H1 (cell line): ENCODE measurements around the gene RAB25. TPM values are rescaled to one million over a fixed set of nuclear protein-coding genes. Genes with fewer than 3 reads are reported as not detected.

Experiments
- ATF3 ChIP-seq: IDR thresholded peaks from 2 replicates; pipeline ENCODE4 v1.6.1; 2011; ENCODE audit warnings: low read depth, mild to moderate bottlenecking, low read length; ENCODE audit not compliant: insufficient read depth
- CHD1 ChIP-seq: IDR thresholded peaks from 2 replicates; pipeline ENCODE4 v1.6.1; 2012; ENCODE audit warnings: low read depth, low read length, improper control_type of control experiment
- MAX ChIP-seq: IDR thresholded peaks from 2 replicates; pipeline ENCODE4 v1.6.1; 2012; ENCODE audit warnings: inconsistent platforms
- SAP30 ChIP-seq: fragments of 300-600 bp; sonication (generic); IDR thresholded peaks from 2 replicates; pipeline ENCODE4 v1.7.1; 2012; ENCODE audit warnings: low read length, moderate library complexity, mild to moderate bottlenecking, inconsistent platforms; ENCODE audit not compliant: insufficient read depth, insufficient replicate concordance
- USF2 ChIP-seq: IDR thresholded peaks from 2 replicates; pipeline ENCODE4 v1.6.1; 2011; ENCODE audit warnings: low read length, improper control_type of control experiment
- polyA plus RNA-seq, 7 experiments: library from polyadenylated mRNA; depleted of rRNA in 3 of 7; stranded (reverse) in 5 of 7; unstranded in 2 of 7; fragments of >200 nt in 5 of 7; fragments of 200-250 nt in 2 of 7; gene quantifications; 1 replicate in 5 of 7; 2 replicates in 1 of 7; 4 replicates in 1 of 7; pipeline versions ENCODE4 v1.2.1 to v1.2.3, GENCODE V29; 2011 to 2013; ENCODE audit warnings: missing spikeins in 2 of 7, mixed read lengths in 2 of 7
- total RNA-seq: library from RNA; stranded (reverse); fragmentation: NEBNext Ultra II Directional; extraction: Animal tissue kit (Norgen Biotek cat#: 25700); gene quantifications from 2 replicates; pipeline ENCODE4 v1.2.1, GENCODE V29; 2021

The RAB25 gene
- total and polyA plus RNA-seq, 2 of the 8 experiments (the other 6 are each of a cell fraction or from before 2014, with no cell fraction given), result 34.8 to 98.2 TPM

GRCh38 chr1:156065212-156065611 is 4.3 kb downstream of the RAB25 start (continued):
- TF ChIP-seq CHD1, result no peak
- no peak for TF ChIP-seq USF2
- no peak for TF ChIP-seq ATF3
- no peak for TF ChIP-seq SAP30
- TF ChIP-seq MAX, result no peak
